Hepatocyte (in vitro differentiated cells): ENCODE measurements around the gene CLIC4. TPM values are rescaled to one million over a fixed set of nuclear protein-coding genes. Genes with fewer than 3 reads are reported as not detected.
"Not testable (repeated sequence)": the region's sequence is repeated elsewhere in the genome, so short reads cannot be mapped to it uniquely, and the experiment has no call there.

Experiments
- DNase-seq: peaks from one replicate; pipeline ENCODE4 v3.0.0-alpha.2; 2016; ENCODE audit warnings: low spot score
- H2AFZ ChIP-seq: fragments of 200-600 bp; sonication (generic); 2 replicates; pipeline ENCODE4 v1.6.0; 2016; ENCODE audit warnings: antibody characterized with exemption, mild to moderate bottlenecking
- H3K27ac ChIP-seq: fragments of 200-600 bp; sonication (generic); 2 replicates; pipeline ENCODE4 v1.5.1; 2016; ENCODE audit warnings: mild to moderate bottlenecking
- H3K27me3 ChIP-seq: fragments of 200-600 bp; sonication (generic); 2 replicates; pipeline ENCODE4 v1.6.1; 2016
- H3K36me3 ChIP-seq: fragments of 200-600 bp; sonication (generic); replicated peaks from 2 replicates; pipeline ENCODE4 v1.5.1; 2016; ENCODE audit warnings: low read depth; ENCODE audit not compliant: insufficient read depth
- H3K4me1 ChIP-seq: fragments of 200-600 bp; sonication (generic); 2 replicates; pipeline ENCODE4 v1.5.1; 2016; ENCODE audit warnings: mild to moderate bottlenecking, moderate library complexity; ENCODE audit not compliant: insufficient read depth
- H3K4me2 ChIP-seq: fragments of 200-600 bp; sonication (generic); 2 replicates; pipeline ENCODE4 v1.6.0; 2016
- H3K4me3 ChIP-seq: fragments of 200-600 bp; sonication (generic); 2 replicates; pipeline ENCODE4 v1.5.1; 2016; ENCODE audit warnings: mild to moderate bottlenecking
- H3K79me2 ChIP-seq: fragments of 200-600 bp; sonication (generic); 2 replicates; pipeline ENCODE4 v1.6.0; 2017; ENCODE audit warnings: mild to moderate bottlenecking
- H3K9me2 ChIP-seq: fragments of 200-600 bp; sonication (generic); replicated peaks from 2 replicates; pipeline ENCODE4 v1.6.0; 2017; ENCODE audit warnings: mild to moderate bottlenecking; ENCODE audit not compliant: insufficient read depth
- H3K9me3 ChIP-seq: fragments of 200-600 bp; sonication (generic); 2 replicates; pipeline ENCODE4 v1.5.1; 2016; ENCODE audit warnings: low read depth, mild to moderate bottlenecking
- H4K20me1 ChIP-seq: fragments of 200-600 bp; sonication (generic); 2 replicates; pipeline ENCODE4 v1.6.0; 2016; ENCODE audit warnings: mild to moderate bottlenecking; ENCODE audit not compliant: insufficient read depth, poor library complexity, severe bottlenecking
- CTCF ChIP-seq: fragments of 200-600 bp; sonication (generic); IDR thresholded peaks from 2 replicates; pipeline ENCODE4 v1.5.1; 2016; ENCODE audit warnings: antibody characterized with exemption, mild to moderate bottlenecking; ENCODE audit not compliant: poor library complexity
- EZH2 ChIP-seq: fragments of 200-600 bp; sonication (generic); IDR thresholded peaks from 2 replicates; pipeline ENCODE4 v1.6.1; 2016; ENCODE audit warnings: antibody characterized with exemption, mild to moderate bottlenecking, borderline replicate concordance
- EZH2phosphoT487 ChIP-seq: fragments of 200-600 bp; sonication (generic); IDR thresholded peaks from one replicate; pipeline ENCODE4 v1.6.1; 2018; ENCODE audit warnings: antibody characterized with exemption, mild to moderate bottlenecking, low read depth, moderate library complexity; ENCODE audit not compliant: unreplicated experiment, severe bottlenecking
- WGBS: methylation state at CpG from one replicate; pipeline ENCODE4 v1.1.6; 2016; ENCODE audit warnings: low lambda C conversion rate; ENCODE audit errors: missing lambda C conversion rate; 5-methylcytosine and 5-hydroxymethylcytosine counted together
- polyA plus RNA-seq: library from polyadenylated mRNA; unstranded; fragments of >200 nt; fragmentation: Nextera tagmentation; extraction: Ambion mirVana; gene quantifications from 2 replicates; pipeline ENCODE4 v1.2.1, GENCODE V29; 2016
- total RNA-seq: library from RNA; depleted of rRNA; stranded (reverse); fragments of >200 nt; gene quantifications from 2 replicates; pipeline ENCODE4 v1.2.3, GENCODE V29; 2014

The CLIC4 gene
- total and polyA plus RNA-seq, 2 experiments from 2014 or later, result 146 to 259 TPM

DNA sequence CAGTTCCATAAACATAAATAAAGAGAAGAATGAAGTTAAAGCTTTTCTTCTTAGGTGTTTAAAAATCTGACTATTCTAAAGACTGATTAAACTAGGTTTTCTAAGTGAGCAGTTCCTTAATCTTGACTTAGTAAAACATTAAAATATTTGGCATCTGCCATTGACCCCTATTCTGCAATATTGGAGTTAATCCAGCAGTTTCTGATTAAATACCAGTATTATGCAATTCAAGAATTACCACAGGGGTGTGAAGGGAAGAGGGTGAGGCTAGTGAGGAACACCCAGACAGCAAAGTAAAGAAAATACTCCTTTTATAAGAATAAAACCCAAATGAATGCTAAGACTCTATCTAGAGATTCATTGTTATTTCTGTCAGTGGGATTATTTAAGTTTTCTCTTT lies 40.9 kb downstream of the CLIC4 start:
- Histone ChIP-seq H3K79me2 (peaks cover 97% of the 10 kb centered on the region), H4K20me1 (peaks cover 30% of the 10 kb centered on the region)

GRCh38 chr1:24790490-24790889 lies 45.2 kb downstream of the CLIC4 start:
- Histone ChIP-seq H3K27ac (no peak overlapping the region), H3K4me3 (no peak overlapping the region)

More for the DNA sequence above, 40.9 kb downstream of the CLIC4 start:
- H3K4me3 ChIP-seq, result no peak overlapping the region
- no peaks in the 10 kb centered on the region for H3K36me3 ChIP-seq
- no peak overlapping the region for H3K27ac ChIP-seq
- H3K4me1 ChIP-seq, result peaks cover 6% of the 10 kb centered on the region
- no peak overlapping the region for H3K4me2 ChIP-seq
- H2AFZ ChIP-seq, result no peak overlapping the region
- H3K9me3 ChIP-seq, result no peaks in the 10 kb centered on the region
- DNase-seq, result no peak
- TF ChIP-seq EZH2phosphoT487 (no peak), CTCF (no peak)
- H3K27me3 ChIP-seq, result no peaks in the 10 kb centered on the region
- no peaks in the 10 kb centered on the region for H3K9me2 ChIP-seq

GRCh38 chr1:24793447-24794129 lies 48.3 kb downstream of the CLIC4 start:
- H3K9me3 ChIP-seq, result no peaks in the 10 kb centered on the region
- TF ChIP-seq EZH2 (no peak), EZH2phosphoT487 (no peak), CTCF (no peak)
- H3K4me1 ChIP-seq, result no peaks in the 10 kb centered on the region
- no peaks in the 10 kb centered on the region for H3K36me3 ChIP-seq
- DNase-seq, result peak; percentile 24
- H3K27ac ChIP-seq, result peak overlapping the region; percentile 3
- peaks cover 60% of the 10 kb centered on the region for H4K20me1 ChIP-seq
- H3K79me2 ChIP-seq, result peaks cover 95% of the 10 kb centered on the region
- no peaks in the 10 kb centered on the region for H3K9me2 ChIP-seq
- no peaks in the 10 kb centered on the region for H3K27me3 ChIP-seq
- no peak overlapping the region for H3K4me3 ChIP-seq
- H3K4me2 ChIP-seq, result no peak overlapping the region
- no peak overlapping the region for H2AFZ ChIP-seq
- WGBS, result 75% methylated on average over 4 of the region's 4 CpGs

More at GRCh38 chr1:24790490-24790889, 45.2 kb downstream of the CLIC4 start:
- Histone ChIP-seq H3K9me3 (no peaks in the 10 kb centered on the region), H3K36me3 (no peaks in the 10 kb centered on the region), H3K4me1 (peaks cover 6% of the 10 kb centered on the region), H3K4me2 (no peak overlapping the region), H3K9me2 (no peaks in the 10 kb centered on the region), H2AFZ (no peak overlapping the region), H3K79me2 (peaks cover 96% of the 10 kb centered on the region), H3K27me3 (no peaks in the 10 kb centered on the region), H4K20me1 (peaks cover 46% of the 10 kb centered on the region)
- TF ChIP-seq EZH2phosphoT487 (no peak), EZH2 (no peak), CTCF (no peak)
- DNase-seq, result no peak

DNA sequence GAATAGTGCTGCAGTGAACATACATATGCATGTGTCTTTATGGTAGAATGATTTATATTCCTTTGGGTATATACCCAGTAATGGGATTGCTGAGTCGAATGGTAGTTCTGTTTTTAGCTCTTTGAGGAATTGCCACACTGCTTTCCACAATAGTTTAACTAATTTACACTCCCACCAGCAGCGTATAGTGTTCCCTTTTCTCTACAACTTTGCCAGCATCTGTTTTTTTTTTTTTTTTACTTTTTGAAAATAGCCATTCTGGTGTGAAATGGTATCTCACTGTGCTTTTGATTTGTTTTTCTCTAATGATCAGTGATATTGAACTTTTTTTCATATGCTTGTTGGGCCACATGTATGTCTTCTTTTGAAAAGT lies 48.9 kb downstream of the CLIC4 start:
- not testable (repeated sequence) for DNase-seq, H2AFZ ChIP-seq, H3K27me3 ChIP-seq, H3K4me1 ChIP-seq, H3K9me3 ChIP-seq, H3K4me3 ChIP-seq, H3K9me2 ChIP-seq, H3K36me3 ChIP-seq
- H3K4me2 ChIP-seq, result peak overlapping the region; percentile 7
- 90% methylated on average over 2 of the region's 2 CpGs for WGBS
- peaks cover 54% of the 10 kb centered on the region for H4K20me1 ChIP-seq
- H3K27ac ChIP-seq, result peak overlapping the region; percentile 3
- peaks cover 90% of the 10 kb centered on the region for H3K79me2 ChIP-seq
